ENCODE data around the gene GRAMD1B. TPM values are rescaled to one million over a fixed set of nuclear protein-coding genes. Genes with fewer than 3 reads are reported as not detected.
A peak's percentile ranks its signal among the peaks of the same experiment; 100 is the strongest.

The GRAMD1B gene
- total RNA-seq, 2 donors from 2014 or later = 3.1 to 3.8 TPM

DNA sequence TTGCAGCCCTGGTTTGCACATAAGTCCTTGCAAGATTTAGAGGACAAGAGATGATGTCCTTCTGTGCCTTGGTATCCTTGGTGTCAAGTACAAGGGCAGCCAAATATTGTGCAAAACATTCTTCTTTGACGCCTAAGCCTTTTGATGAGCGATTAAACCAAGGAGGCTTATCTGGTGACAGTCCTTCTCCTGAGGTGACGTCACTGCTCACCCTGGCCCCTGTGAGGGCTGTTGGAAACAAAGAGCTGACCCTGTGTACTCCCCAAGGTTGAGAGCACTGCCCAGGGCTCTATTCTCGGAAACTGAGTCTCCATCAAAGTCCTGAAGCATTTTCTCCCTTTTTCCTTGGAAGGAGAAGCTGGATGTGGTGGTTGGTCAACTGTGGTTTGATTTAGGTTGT lies 4.7 kb upstream of the GRAMD1B start:
- Histone ChIP-seq H3K27ac (no peak overlapping the region), H3K36me3 (no peaks in the 10 kb centered on the region), H3K9me3 (no peaks in the 10 kb centered on the region), H3K27me3 (no peaks in the 10 kb centered on the region), H3K4me3 (no peak overlapping the region), H3K4me1 (peaks cover 0 to 12% of the 10 kb centered on the region in 2 donors)
- TF ChIP-seq CTCF (IDR thresholded peaks at IDR 0.05) = no peak
- peak; percentile 16 for DNase-seq (ENCODE audit: low spot score)

DNA sequence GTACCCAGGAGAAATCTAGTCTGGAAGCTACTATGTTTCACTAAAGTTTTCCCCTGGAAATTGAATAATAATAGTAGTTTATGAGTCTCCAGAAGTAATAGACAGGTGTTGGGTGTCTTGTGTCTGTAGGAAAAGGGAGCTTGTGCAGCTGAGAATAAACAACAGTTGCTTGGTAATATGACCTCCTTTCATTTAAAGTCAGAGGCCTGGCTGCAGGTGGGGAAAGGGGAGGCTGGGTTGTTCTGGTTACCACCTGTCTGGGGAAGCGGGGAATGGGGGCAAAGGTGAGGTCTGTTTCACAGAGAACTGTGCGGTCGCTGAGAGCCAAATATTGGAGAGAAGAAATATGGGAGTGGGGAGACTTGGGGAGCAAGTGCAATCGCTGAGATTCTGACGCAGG lies 3.3 kb upstream of the GRAMD1B start:
- Histone ChIP-seq H3K27me3 (peaks cover 0 to 7% of the 10 kb centered on the region in 2 donors), H3K4me3 (no peak overlapping the region), H3K27ac (no peak overlapping the region), H3K4me1 (peaks cover 0 to 21% of the 10 kb centered on the region in 2 donors), H3K9me3 (no peaks in the 10 kb centered on the region), H3K36me3 (no peaks in the 10 kb centered on the region)
- DNase-seq (ENCODE audit: low spot score) = no peak
- no peak for TF ChIP-seq CTCF (IDR thresholded peaks at IDR 0.05)

DNA sequence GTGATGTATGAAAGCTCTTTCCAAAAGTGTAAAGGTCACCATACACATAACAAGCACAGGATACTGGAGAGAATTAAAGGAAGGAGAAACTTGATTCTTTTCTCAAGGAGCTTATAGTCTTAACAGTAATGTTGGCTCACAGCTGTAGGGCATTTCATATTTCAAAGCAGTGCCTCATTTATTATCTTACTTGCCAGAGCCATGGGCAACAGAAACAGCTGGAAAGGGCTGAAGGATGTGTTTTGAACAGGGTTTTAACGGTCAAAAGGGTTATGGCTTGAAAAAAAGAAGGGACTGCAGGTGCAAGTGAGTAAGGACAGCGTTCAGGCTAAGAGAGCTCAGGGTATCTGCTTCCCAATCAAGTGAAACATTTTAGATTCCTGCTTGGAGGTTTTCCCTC lies 2.7 kb upstream of the GRAMD1B start:
- Histone ChIP-seq H3K9me3 (no peaks in the 10 kb centered on the region), H3K36me3 (no peaks in the 10 kb centered on the region)
- no peak for TF ChIP-seq CTCF (IDR thresholded peaks at IDR 0.05)

GRCh38 chr11:123428116-123428715 lies 1.9 kb upstream of the GRAMD1B start:
- Histone ChIP-seq H3K27ac (no peak overlapping the region), H3K4me3 (no peak overlapping the region), H3K36me3 (no peaks in the 10 kb centered on the region), H3K4me1 (peaks cover 0 to 21% of the 10 kb centered on the region in 2 donors), H3K9me3 (no peaks in the 10 kb centered on the region), H3K27me3 (peaks cover 0 to 7% of the 10 kb centered on the region in 2 donors)
- TF ChIP-seq CTCF (IDR thresholded peaks at IDR 0.05) = no peak
- no peak for DNase-seq (ENCODE audit: low spot score)

More for the DNA sequence above, 2.7 kb upstream of the GRAMD1B start:
- Histone ChIP-seq H3K4me1 (peaks cover 0 to 21% of the 10 kb centered on the region in 2 donors), H3K27me3 (peaks cover 0 to 7% of the 10 kb centered on the region in 2 donors), H3K4me3 (no peak overlapping the region), H3K27ac (no peak overlapping the region)
- no peak for DNase-seq (ENCODE audit: low spot score)

DNA sequence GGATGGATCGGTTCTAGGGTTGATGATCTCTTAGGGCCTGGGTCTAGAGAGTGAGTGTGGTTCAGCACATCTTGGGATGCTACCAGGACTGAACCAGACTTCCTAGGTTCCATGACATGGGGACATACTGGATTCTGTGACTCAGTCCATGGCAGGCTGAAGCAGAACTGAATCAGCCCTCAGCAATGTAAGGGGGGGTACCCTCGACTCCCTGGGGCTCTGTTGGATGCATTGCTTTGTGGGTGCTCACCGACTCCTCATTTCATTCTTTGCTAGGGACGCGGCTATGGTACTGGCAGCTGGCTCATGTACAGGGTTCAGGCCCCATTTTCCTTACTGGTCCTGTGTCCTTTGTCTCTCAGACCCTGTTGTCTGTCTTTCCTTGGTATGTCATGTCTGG lies 733 bp upstream of the GRAMD1B start:
- no peaks in the 10 kb centered on the region for H3K36me3 ChIP-seq
- TF ChIP-seq CTCF (IDR thresholded peaks at IDR 0.05) = no peak
- H3K4me3 ChIP-seq = no peak overlapping the region
- H3K27me3 ChIP-seq = peaks cover 0 to 7% of the 10 kb centered on the region in 2 donors
- no peaks in the 10 kb centered on the region for H3K9me3 ChIP-seq
- no peak overlapping the region for H3K27ac ChIP-seq
- H3K4me1 ChIP-seq = peaks cover 0 to 21% of the 10 kb centered on the region in 2 donors
- no peak for DNase-seq (ENCODE audit: low spot score)

Measured in right atrium auricular region (tissue), 2 donors.